GM18499 (cell line): ENCODE measurements around the gene CAMKK2.
"Not testable (repeated sequence)": the region's sequence is repeated elsewhere in the genome, so short reads cannot be mapped to it uniquely, and the experiment has no call there.

Experiments used
- ATAC-seq: cut with Tn5 transposase; IDR thresholded peaks from one replicate; pipeline ENCODE4 v1.9.1; 2021; ENCODE audit warnings: moderate number of reproducible peaks; ENCODE audit not compliant: insufficient read depth, unreplicated experiment

CAMKK2 gene

GRCh38 chr12:121209221-121209620 lies 87.3 kb downstream of the CAMKK2 start:
- ATAC-seq: no peak

GRCh38 chr12:121208571-121208970 lies 87.9 kb downstream of the CAMKK2 start:
- not testable (repeated sequence) for ATAC-seq

- ATAC-seq: no peak
These were observed 91.0 kb downstream of the CAMKK2 start for GRCh38 chr12:121205491-121205890.

GRCh38 chr12:121203482-121203881 lies 93.0 kb downstream of the CAMKK2 start:
- no peak for ATAC-seq

- no peak for ATAC-seq
These were observed 93.8 kb downstream of the CAMKK2 start for GRCh38 chr12:121202407-121203355.

GRCh38 chr12:121201140-121201539 lies 95.4 kb downstream of the CAMKK2 start:
- not testable (repeated sequence) for ATAC-seq

- ATAC-seq: no peak
These were observed 97.6 kb downstream of the CAMKK2 start for GRCh38 chr12:121198949-121199348.

- ATAC-seq: no peak
These were observed 99.6 kb downstream of the CAMKK2 start for GRCh38 chr12:121196902-121197301.

GRCh38 chr12:121191151-121191550 lies 105.4 kb downstream of the CAMKK2 start:
- ATAC-seq: no peak

- no peak for ATAC-seq
These were observed 105.9 kb downstream of the CAMKK2 start for GRCh38 chr12:121190523-121191031.

- no peak for ATAC-seq
These were observed 106.8 kb downstream of the CAMKK2 start for GRCh38 chr12:121189619-121190155.

GRCh38 chr12:121189131-121189530 lies 107.4 kb downstream of the CAMKK2 start:
- no peak for ATAC-seq

- ATAC-seq: no peak
These were observed 108.3 kb downstream of the CAMKK2 start for GRCh38 chr12:121188227-121188626.
